C1 segment of cervical spinal cord (tissue), 14 donors: ENCODE measurements around the gene FGF12.
A peak's percentile ranks its signal among the peaks of the same experiment; 100 is the strongest.

Source experiments
- DNase-seq, 14 donors: peaks; one replicate each; lab custom pipeline; 2025; lab: John Stamatoyannopoulos, UW

FGF12 gene

DNA sequence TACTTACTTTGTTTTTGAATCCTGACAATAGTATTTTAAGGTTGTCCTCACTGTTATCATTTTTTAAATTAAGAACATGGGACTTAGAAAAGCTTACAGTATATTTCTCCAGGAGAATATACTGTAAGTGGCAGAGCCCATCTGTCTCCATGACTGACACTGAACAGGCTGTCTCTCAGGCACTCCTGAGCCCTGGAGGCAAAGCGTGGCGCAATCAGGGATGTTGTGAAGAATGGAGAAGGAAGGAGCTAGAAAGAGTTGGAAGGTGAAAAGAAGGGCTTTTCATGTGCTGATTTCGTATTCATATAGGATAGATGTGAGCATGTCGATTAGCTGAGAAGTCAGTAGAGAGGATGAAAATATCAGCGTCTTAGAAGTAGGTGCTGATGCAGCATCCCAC is 41.5 kb downstream of the FGF12 start:
- DNase-seq, result no peak

DNA sequence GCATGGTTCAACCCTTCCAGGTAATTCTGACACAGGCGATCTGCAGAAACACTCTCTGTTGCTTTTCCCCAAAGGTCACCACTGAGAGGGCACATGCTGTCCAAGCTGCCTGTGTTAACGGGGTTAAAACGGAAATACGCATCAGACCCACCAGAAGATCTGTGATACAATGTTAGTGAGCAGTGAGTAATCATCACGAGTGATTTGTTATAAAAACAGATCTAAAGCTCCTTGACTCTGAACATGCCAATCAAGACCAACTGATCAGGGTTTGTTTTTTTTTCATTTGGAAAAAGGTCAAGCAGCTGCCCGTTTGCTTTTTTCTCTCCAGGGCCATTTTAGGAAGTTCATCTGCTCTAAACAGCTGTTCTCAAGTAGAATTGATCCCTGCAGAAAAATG is 43.2 kb downstream of the FGF12 start:
- no peak for DNase-seq

DNA sequence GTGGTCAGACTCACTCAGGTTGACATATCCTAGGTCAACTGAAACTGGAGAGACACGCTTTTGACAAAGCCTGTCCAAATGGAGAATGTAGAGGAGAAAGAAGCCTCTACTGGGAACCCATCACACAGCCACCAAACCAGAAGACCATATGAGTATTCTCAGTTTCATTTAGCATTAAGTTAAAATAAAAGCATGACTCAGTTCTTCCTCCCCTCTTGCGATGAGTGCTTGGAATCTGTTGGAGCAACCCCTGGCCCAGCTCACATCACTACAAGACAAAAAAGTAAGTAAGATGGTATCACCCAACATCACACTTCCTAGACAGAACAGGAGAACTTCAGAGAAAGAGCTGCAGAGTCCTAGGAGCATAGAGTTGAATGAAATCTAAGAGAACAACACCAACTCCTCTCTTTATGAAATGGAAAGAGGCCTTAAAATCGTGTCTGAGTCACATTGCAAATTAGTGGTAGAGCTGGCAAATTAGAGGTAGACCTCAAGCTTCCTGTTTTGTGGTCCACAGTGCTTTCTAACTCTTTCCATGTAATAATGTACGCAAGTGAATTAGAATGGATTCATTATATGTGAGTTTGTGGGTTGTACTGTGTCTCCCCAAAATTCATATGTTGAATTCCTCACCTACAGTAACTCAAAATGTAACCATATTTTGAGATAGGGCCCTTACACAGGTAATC is 51.2 kb downstream of the FGF12 start:
- no peak for DNase-seq

DNA sequence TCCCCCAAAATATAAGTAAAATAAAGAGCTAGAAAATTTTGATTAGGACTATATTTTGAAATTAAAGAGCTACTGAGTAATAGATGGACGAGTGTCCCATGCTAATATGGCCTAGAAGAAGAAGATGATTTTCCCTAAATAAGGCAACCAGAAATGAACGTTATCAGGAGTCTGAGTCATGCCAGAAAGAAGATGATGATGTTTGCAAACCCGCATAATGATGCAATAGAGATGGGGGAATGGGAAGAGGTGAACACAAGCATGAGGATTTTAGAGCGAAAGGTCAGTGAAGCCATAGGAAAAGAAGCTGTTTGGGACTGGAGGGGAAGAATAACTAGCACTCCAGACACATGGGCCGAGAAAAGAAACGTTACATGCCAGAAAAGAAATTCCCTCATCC is 71.7 kb downstream of the FGF12 start:
- no peak for DNase-seq

DNA sequence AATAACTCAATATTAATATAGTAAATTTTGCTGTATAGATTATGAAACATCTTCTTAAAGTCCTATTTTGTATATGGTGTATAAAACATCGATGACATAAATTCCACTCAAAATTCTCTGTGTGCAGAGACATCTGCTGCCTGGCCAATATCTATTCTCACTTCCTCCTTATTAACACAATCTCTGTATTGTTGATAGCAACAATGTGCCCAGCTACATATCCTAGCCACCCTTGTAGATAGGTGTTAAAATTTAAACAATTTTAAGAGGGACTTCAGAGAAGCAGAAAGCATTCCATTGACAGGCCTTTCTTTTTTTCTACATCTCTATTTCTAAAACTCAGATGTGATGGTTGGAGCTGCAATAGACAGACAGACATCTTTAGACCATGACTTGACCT is 72.3 kb downstream of the FGF12 start:
- no peak for DNase-seq

DNA sequence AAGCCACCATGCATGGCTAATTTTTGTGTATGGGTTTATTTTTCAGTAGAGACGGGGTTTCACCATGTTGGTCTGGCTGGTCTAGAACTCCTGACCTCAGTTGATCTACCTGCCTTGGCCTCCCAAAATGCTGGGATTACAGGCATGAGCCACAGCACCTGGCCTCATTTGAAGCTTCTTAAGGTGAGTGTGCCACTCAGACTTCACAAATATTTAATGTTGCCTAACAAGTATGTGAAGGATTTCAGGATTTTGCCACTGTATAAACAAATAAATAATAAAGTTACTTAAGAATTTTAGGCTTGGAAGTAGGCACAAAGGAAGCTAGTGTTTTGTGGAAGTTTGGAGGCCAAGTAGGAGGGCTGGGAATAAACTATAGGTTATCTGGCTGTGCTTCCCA is 73.5 kb downstream of the FGF12 start:
- no peak for DNase-seq

DNA sequence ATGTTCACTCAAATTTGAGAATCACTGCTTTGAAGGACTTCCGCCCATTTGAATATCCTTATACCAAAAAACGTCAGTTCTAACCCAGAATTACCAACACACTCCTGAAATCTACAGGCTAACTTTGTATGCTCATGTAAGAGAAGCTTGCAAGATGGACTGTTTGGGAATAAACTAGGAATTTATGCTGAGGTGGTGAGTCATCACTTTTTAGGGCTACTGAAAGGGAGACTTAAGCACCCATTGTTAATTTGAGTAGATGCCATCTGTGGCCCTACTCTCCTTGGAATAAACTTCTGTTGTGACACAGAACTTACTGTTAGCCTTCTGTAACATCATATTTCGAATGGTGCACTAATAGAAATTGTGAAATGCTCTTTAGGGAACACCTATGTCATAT is 74.6 kb downstream of the FGF12 start:
- no peak for DNase-seq

DNA sequence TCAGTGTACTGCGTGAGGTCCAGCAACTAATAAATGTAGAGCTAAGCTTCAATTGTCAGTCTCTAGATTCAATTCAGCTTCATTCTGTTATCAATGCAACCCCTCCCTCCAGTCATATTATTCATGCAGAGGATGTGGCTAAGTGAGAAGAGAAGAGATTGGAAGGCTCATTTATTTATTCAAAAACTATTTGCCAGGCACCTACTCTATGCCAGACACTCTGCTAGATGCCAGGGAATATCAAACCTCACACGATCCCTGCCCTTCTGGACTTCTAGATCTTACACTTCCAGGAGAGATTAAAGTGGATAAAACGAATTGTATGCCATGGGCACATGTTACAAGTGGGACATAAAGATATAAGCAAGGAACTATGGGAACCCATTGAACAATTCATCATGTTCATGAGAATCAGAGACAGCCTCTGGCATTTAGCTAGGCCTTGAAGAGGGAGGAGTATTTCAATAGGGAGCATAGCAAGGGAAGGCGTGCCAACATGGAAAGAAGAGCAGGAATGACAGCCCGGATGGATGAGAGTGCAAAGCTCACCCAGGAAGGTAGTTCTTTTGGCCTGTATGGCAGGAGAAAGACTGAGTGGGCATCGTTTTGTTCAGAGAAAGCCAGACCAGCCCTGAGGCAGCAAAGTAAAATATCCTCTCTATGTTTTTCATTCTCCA is 75.4 kb downstream of the FGF12 start:
- peak in 1 of 14 donors; percentile 2 for DNase-seq

DNA sequence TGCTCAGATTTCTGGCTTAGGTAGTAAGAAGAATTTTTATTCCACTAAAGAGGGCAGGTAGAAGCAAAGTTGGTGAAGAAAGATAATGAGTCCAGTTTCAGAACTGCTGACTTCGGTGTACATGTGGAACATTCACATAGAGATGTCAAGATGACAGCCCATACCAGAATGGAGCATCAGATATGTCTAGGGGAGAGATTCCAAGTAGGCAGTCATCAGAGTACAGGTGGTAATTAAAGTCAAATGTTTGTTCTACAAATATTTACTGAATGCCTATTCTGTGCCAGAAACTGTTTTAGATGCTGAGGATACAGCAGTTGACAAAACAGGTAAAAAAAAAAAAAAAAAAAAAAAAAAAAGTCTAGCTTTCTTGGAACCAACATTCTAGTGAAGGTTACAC is 81.9 kb downstream of the FGF12 start:
- no peak for DNase-seq

DNA sequence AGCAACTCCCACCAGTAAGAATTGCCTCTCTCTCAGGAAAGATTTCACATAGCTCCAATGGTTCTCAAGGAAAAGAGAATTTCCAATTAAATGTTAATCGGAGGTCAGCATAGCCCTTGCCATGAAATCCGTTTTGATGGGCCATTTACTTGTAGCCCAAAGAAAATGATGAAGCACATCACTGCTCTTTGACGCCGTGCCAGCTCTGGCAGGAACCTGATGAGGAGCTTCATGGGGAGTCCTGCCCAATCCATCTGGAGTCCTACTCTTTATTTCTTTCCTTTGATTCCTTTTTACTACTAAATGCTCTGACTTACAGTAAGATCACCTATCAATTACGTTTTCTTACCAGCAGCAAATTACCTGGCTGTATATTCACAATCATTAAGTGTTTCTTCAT is 84.7 kb downstream of the FGF12 start:
- peak in 1 of 14 donors; percentile 79 for DNase-seq

DNA sequence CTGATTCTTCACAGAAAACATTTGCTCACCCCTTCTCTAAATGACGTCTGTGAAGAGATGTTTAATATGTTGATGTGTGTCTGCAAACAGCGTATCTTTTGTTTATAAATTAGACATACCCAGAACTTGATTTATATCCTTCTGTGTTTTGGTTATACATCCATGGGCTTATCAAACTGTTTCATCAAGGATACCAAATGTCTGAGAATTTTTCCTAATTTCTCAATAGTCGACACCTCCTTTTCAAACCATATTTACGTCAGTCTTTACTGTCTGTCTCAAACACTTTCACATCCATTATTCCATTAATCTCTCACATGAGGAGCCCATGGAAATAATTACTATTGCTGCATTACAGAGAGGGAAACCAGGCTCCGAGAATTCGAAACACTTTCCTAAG is 85.4 kb downstream of the FGF12 start:
- no peak for DNase-seq

DNA sequence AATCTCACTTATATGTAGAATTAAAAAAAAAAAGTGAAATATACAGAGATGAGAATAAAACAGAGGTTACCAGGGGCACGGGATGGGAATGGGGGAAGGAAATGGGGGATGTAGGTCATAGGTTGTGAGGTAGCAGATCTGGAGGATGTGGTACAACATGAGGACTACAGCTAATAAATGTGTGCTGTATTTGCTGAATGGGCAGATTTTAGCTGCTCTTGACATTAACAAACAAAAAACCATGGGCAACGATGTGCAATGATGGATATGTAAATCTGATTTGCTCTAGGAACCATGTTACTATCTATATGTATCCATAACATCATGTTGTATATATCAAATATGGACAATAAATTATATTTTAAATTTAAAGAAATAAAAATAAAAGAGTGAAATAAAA is 87.4 kb downstream of the FGF12 start:
- DNase-seq, result no peak

DNA sequence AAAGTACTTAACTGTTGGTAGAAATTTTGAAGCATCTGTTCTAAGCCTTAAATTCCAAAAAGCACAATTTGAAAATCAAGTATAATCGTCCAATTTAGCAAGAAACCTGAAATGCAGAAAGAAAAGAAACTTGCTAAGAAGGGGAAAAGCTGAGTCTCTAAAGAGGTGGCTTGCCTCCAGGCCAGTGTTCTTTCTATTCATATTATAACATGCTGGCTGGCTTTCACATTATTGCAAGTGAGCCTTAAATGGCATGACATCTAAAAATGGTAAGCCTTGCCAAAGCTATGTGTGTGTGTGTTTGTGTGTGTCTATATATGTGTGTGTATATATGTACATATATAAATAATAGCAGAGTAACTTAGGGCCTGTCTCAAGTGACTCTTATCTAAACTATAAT is 89.5 kb downstream of the FGF12 start:
- DNase-seq, result no peak

DNA sequence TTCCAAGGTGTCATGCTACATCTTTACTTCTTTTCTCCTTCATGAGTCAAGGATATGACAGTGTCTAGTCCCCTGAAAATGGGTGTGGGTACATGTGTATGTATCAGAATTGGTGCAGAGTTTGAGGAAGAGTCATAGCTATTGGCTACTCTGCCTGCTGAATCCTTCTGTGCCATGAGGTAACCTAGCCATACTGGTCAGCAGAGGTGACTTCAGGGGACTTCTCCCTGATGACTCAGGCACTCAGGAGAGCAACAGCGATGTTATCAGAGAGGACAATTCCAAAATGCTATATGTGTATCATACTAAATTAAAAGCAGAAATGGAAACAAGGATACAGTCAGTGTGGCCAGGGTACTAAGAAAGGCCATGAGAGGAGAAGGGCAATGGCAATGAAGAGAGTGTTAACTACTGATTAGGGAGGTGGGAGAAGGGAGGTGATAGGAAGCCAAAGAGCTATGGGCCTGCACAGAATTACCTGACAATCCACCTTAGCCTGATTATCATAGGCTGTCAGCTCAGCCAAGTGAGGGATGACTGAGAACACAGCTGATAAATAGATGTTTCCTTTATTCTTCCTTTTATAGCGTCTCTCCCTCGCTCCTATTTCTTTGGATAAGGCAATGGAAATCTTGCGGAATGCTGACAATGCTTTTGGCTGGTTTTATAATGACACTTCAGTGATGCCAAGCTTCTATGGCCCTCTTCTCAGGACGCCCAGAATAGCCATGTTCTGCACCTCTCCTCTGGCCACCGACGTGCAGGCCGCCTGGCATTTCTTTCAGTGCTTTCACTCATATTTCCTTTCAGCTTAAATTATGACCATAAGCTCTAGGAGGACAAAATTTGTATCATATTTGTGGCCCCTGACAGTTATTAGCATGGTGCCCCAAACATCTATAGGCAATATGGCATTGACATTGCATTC is 90.6 kb downstream of the FGF12 start:
- DNase-seq, result no peak

DNA sequence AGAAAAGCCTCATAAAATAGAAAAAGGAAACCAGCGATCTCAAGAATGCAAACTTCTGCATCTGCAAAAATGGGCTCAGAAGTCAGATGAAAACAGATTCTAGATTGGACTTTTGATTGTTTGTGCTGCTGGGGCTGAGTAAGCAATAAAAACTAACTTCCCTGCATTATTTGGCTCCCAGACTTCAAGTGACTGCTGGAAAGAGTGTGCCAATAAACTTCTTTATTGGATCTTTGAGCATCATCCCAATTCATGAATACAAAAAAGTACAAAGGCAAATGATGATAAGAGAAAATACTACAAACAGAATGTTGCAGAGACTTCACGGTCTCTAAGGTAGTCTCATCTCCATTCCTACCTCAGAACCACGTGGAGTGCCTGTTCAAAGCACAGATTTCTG is 97.9 kb downstream of the FGF12 start:
- DNase-seq, result no peak

DNA sequence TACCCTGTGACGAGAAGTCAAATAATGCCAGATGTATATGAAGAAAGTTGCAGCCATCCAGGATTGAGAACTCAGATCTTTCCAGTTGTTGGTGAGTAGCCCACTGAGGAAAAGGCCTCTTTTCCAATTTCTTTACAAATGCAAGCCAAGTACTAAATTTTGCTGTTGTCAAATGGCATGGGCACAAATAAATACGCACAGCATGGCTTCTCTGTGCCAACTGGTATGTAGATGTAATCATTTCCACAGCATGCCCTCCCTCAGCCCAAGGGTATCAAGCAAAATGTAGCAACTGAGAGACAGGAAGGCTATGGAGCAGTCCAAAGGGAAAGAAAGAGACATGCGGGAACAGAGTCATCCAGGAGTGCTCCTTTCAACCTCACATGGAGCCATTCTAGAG is 105.4 kb downstream of the FGF12 start:
- DNase-seq, result peak in 1 of 14 donors; percentile 34

DNA sequence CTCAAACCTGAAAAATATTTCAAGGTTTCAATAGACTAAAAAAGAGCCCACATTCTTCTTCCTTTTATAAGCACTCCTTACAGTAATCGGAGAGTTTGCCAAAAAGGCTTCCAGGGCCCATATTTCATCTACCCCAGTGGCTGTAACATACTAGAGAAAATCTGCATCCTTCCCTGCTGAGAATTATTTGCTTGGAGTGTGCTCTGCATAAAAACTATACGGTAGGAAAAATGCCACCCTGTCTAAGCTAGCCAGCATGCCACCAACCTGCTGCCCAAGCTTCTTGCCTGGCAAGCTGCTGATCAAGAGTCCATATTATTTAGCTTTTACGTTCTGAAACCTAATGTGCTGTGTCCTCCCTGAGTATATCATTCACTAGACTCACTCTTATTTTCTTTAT is 107.1 kb downstream of the FGF12 start:
- DNase-seq, result peak in 1 of 14 donors; percentile 29

DNA sequence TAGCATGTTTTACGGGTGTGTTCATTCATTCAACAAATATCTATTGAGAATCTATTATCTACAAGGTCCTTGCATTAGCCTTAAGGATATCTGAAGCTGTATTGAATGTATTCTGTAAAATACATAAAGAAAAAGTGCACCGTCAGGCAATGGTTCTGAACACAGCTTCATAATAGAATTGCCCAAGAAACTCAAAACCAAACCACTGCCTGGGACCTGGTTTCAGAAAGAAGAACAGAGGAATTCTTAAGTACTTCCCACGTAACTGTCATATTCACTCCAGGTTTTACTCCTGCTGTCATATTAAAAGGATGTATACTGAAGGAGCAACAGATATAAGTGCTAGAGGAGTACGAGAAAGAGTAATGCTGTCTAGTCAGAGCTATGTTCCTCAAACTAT is 115.9 kb downstream of the FGF12 start:
- DNase-seq, result no peak

DNA sequence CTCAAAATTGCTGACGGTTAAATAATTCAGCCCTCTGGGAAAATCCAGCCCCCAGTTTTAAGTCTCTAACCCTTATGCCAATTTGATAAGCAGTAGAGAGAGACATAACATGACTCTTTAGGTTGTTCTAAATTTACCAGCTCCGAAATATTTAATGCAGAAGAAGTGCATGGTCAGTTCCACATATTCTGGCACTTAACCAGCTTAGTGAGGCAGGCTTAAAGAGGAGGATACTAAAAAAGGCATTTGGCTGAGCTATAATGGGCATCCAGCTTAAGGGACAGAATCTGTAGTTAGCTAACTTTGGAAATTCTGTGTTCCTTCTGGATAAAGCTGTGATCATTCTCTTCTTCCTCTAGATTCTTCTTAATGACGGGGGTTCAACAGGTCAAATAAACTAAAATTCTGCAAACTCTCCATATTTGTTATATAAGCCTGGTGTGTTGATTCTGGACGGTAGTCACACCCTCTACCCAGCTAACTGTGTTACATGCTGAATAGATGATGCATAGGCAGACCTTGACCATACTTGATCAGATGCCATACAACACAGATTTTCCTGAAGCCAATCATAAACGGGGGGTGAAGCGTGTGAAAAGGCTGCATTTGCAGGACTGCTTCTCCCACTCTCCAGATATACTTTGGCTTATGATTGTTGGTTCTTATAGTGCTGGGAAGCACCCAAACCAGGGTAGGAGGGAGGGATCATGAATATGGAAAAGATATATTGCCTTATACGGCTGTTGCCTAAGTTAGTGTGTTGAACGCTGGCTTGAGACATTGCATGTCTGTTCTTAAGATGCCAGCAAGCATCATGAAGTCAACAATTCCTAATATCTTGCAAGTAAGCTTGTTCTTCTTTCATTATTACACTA is 118.4 kb downstream of the FGF12 start:
- DNase-seq, result no peak

DNA sequence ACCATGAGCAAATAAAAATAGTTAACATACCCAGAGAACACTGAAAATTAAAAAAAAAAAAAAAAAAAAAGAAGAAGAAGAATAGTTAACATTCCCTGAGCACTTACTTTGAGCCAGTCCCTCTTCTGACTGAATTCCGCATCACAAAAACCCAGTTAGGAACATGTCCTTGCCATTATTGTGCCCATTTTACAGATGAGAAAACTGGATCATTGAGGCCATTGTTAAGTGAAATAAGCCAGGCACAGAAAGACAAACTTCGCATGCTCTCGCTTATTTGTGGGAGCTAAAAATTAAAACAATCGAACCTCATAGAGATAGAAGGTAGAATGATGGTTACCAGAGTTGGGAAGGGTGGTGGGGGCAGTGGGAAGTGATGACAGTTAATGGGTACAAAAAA is 119.5 kb downstream of the FGF12 start:
- no peak for DNase-seq

DNA sequence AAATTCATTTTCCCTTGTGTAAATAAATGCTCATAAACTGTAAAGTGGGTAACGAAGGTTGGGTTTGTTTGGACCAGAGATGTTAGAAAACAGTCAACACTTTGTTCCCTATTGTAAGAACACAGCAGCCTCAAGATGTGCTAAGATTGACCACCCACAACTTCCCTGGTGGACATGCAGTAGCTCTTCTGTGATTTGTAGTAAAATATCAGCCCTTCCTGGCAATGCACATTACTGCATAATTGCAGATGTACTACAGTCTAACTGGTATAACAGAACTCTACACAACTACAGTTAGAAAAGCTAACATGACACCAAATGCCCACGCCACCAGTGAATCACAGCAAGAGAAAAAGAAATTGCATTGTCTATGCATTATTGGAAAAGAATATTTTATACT is 129.4 kb downstream of the FGF12 start:
- DNase-seq, result no peak

DNA sequence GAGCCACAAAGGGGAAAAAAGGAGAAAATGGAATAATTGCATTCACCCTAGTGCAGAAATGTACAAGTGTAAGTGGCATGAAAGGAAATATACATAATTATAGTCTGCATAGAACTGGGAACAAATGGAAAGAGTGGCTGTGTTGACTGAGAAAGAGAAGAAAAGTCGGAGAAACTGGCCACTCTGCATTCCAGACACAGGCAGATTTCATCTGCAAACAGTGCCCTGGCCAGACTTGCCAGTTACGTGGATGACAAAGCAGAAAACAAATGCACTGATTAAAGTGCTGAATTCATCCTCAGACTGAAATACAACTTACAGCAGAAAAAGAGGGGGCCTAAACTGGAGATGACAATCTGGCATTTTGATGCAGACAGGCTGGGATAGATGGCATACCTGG is 129.8 kb downstream of the FGF12 start:
- DNase-seq, result no peak
